ENCODE data around the gene MIPOL1. TPM values are rescaled to one million over a fixed set of nuclear protein-coding genes. Genes with fewer than 3 reads are reported as not detected.
"Not testable (repeated sequence)": the region's sequence is repeated elsewhere in the genome, so short reads cannot be mapped to it uniquely, and the experiment has no call there.

The MIPOL1 gene
- not detected for total RNA-seq

- Mint-ChIP-seq H3K27ac (no peak within 1 kb of the TSS), H3K4me3 (peak within 1 kb of the TSS; percentile 67), H3K4me1 (peaks cover 13% of the 10 kb centered on the region), H3K9me3 (no peaks in the 10 kb centered on the region), H3K27me3 (peaks cover 37% of the 10 kb centered on the region), H3K36me3 (peaks cover 2% of the 10 kb centered on the region)
- peak; percentile 20 for DNase-seq
Measured at GRCh38 chr14:37197421-37198272, at the start of gene MIPOL1. MIPOL1 (plus strand) TSS chr14:37197937; CDS start chr14:37247889, 49,952 bp downstream.

- no peaks in the 10 kb centered on the region for H3K4me1 Mint-ChIP-seq
- H3K36me3 Mint-ChIP-seq: no peaks in the 10 kb centered on the region
- no peak for DNase-seq
- H3K27ac Mint-ChIP-seq: no peak overlapping the region
- H3K27me3 Mint-ChIP-seq: no peaks in the 10 kb centered on the region
- H3K4me3 Mint-ChIP-seq: no peak overlapping the region
- H3K9me3 Mint-ChIP-seq: peaks cover 8% of the 10 kb centered on the region
Measured at GRCh38 chr14:37150414-37150813, 47.3 kb upstream of the MIPOL1 start.

GRCh38 chr14:37153005-37153404 lies 44.7 kb upstream of the MIPOL1 start:
- no peak for DNase-seq
- no peak overlapping the region for H3K27ac Mint-ChIP-seq
- no peak overlapping the region for H3K4me3 Mint-ChIP-seq
- no peaks in the 10 kb centered on the region for H3K27me3 Mint-ChIP-seq
- H3K36me3 Mint-ChIP-seq: no peaks in the 10 kb centered on the region
- H3K4me1 Mint-ChIP-seq: no peaks in the 10 kb centered on the region
- H3K9me3 Mint-ChIP-seq: peaks cover 12% of the 10 kb centered on the region

- no peaks in the 10 kb centered on the region for H3K27me3 Mint-ChIP-seq
- no peaks in the 10 kb centered on the region for H3K4me1 Mint-ChIP-seq
- H3K27ac Mint-ChIP-seq: no peak overlapping the region
- H3K9me3 Mint-ChIP-seq: peaks cover 12% of the 10 kb centered on the region
- DNase-seq: no peak
- no peak overlapping the region for H3K4me3 Mint-ChIP-seq
- H3K36me3 Mint-ChIP-seq: no peaks in the 10 kb centered on the region
Measured at GRCh38 chr14:37153483-37153882, 44.3 kb upstream of the MIPOL1 start.

- Mint-ChIP-seq H3K4me3 (no peak overlapping the region), H3K27me3 (no peaks in the 10 kb centered on the region), H3K4me1 (no peaks in the 10 kb centered on the region), H3K36me3 (no peaks in the 10 kb centered on the region), H3K27ac (no peak overlapping the region), H3K9me3 (peaks cover 25% of the 10 kb centered on the region)
- no peak for DNase-seq
Measured at GRCh38 chr14:37157987-37158386, 39.8 kb upstream of the MIPOL1 start.

GRCh38 chr14:37162307-37162706 lies 35.4 kb upstream of the MIPOL1 start:
- not testable (repeated sequence) for DNase-seq, H3K4me3 Mint-ChIP-seq, H3K4me1 Mint-ChIP-seq, H3K27me3 Mint-ChIP-seq, H3K27ac Mint-ChIP-seq, H3K36me3 Mint-ChIP-seq
- peaks cover 16% of the 10 kb centered on the region for H3K9me3 Mint-ChIP-seq

- Mint-ChIP-seq H3K4me1 (no peaks in the 10 kb centered on the region), H3K36me3 (no peaks in the 10 kb centered on the region), H3K27ac (no peak overlapping the region), H3K27me3 (peaks cover 14% of the 10 kb centered on the region), H3K4me3 (no peak overlapping the region), H3K9me3 (peaks cover 2% of the 10 kb centered on the region)
- DNase-seq: no peak
Measured at GRCh38 chr14:37165794-37166193, 31.9 kb upstream of the MIPOL1 start.

- Mint-ChIP-seq H3K27me3 (peaks cover 24% of the 10 kb centered on the region), H3K36me3 (no peaks in the 10 kb centered on the region), H3K4me3 (no peak overlapping the region), H3K27ac (no peak overlapping the region), H3K4me1 (peaks cover 2% of the 10 kb centered on the region), H3K9me3 (peaks cover 2% of the 10 kb centered on the region)
- no peak for DNase-seq
Measured at GRCh38 chr14:37167151-37168047, 30.3 kb upstream of the MIPOL1 start.

- no peak for DNase-seq
- Mint-ChIP-seq H3K36me3 (no peaks in the 10 kb centered on the region), H3K27ac (no peak overlapping the region), H3K4me3 (no peak overlapping the region), H3K27me3 (peaks cover 34% of the 10 kb centered on the region), H3K9me3 (peaks cover 2% of the 10 kb centered on the region), H3K4me1 (peaks cover 2% of the 10 kb centered on the region)
Measured at GRCh38 chr14:37168721-37169120, 29.0 kb upstream of the MIPOL1 start.

- no peak overlapping the region for H3K27ac Mint-ChIP-seq
- no peak overlapping the region for H3K4me3 Mint-ChIP-seq
- DNase-seq: no peak
- peaks cover 2% of the 10 kb centered on the region for H3K9me3 Mint-ChIP-seq
- H3K4me1 Mint-ChIP-seq: peaks cover 2% of the 10 kb centered on the region
- peaks cover 42% of the 10 kb centered on the region for H3K27me3 Mint-ChIP-seq
- H3K36me3 Mint-ChIP-seq: no peaks in the 10 kb centered on the region
Measured at GRCh38 chr14:37170237-37170636, 27.5 kb upstream of the MIPOL1 start.

- Mint-ChIP-seq H3K36me3 (no peaks in the 10 kb centered on the region), H3K27me3 (peaks cover 42% of the 10 kb centered on the region), H3K4me3 (no peak overlapping the region), H3K27ac (no peak overlapping the region), H3K9me3 (peaks cover 2% of the 10 kb centered on the region), H3K4me1 (peaks cover 2% of the 10 kb centered on the region)
- no peak for DNase-seq
Measured at GRCh38 chr14:37170993-37171392, 26.7 kb upstream of the MIPOL1 start.

- no peak for DNase-seq
- H3K27ac Mint-ChIP-seq: no peak overlapping the region
- H3K4me3 Mint-ChIP-seq: peak overlapping the region; percentile 18
- no peaks in the 10 kb centered on the region for H3K36me3 Mint-ChIP-seq
- peaks cover under 1% of the 10 kb centered on the region for H3K9me3 Mint-ChIP-seq
- H3K4me1 Mint-ChIP-seq: peaks cover 2% of the 10 kb centered on the region
- peaks cover 47% of the 10 kb centered on the region for H3K27me3 Mint-ChIP-seq
Measured at GRCh38 chr14:37171678-37172023, 26.1 kb upstream of the MIPOL1 start.

- Mint-ChIP-seq H3K36me3 (no peaks in the 10 kb centered on the region), H3K27ac (no peak within 1 kb of the TSS), H3K4me1 (peaks cover 2% of the 10 kb centered on the region), H3K27me3 (peaks cover 49% of the 10 kb centered on the region), H3K9me3 (no peaks in the 10 kb centered on the region), H3K4me3 (peak within 1 kb of the TSS; percentile 34)
- DNase-seq: peak; percentile 4
Measured at GRCh38 chr14:37172024-37172869, 25.5 kb upstream of the MIPOL1 start, which contains the start of gene SLC25A21. SLC25A21 (minus strand) TSS chr14:37172606.

- no peaks in the 10 kb centered on the region for H3K9me3 Mint-ChIP-seq
- peaks cover 46% of the 10 kb centered on the region for H3K27me3 Mint-ChIP-seq
- H3K36me3 Mint-ChIP-seq: no peaks in the 10 kb centered on the region
- no peak overlapping the region for H3K4me3 Mint-ChIP-seq
- DNase-seq: no peak
- H3K4me1 Mint-ChIP-seq: peaks cover 2% of the 10 kb centered on the region
- H3K27ac Mint-ChIP-seq: no peak overlapping the region
Measured at GRCh38 chr14:37172936-37173614, 24.7 kb upstream of the MIPOL1 start.

All from activated naive CD8-positive, alpha-beta T cell treated with anti-CD3 and anti-CD28 coated beads for 36 hours (primary cell).